GM12865 (cell line): ENCODE data around the gene PFAS.

Experiments
- DNase-seq: peaks from one replicate; pipeline ENCODE4 v3.0.0; 2010; ENCODE audit warnings: low read depth
- H3K4me3 ChIP-seq: 2 replicates; pipeline ENCODE4 v1.5.1; 2011; ENCODE audit warnings: mild to moderate bottlenecking, low read depth, low read length, control low read depth
- TF ChIP-seq, protein P1 (sequence below): IDR thresholded peaks from 2 replicates; pipeline ENCODE4 v1.5.1; 2011; ENCODE audit warnings: low read length, control low read depth, low read depth, inconsistent platforms; ENCODE audit not compliant: insufficient read depth; ENCODE audit errors: missing control alignments

Gene PFAS

GRCh38 chr17:8257801-8258200, 8.7 kb downstream of the PFAS start:
- no peak overlapping the region for H3K4me3 ChIP-seq
- TF ChIP-seq, protein P1, sequence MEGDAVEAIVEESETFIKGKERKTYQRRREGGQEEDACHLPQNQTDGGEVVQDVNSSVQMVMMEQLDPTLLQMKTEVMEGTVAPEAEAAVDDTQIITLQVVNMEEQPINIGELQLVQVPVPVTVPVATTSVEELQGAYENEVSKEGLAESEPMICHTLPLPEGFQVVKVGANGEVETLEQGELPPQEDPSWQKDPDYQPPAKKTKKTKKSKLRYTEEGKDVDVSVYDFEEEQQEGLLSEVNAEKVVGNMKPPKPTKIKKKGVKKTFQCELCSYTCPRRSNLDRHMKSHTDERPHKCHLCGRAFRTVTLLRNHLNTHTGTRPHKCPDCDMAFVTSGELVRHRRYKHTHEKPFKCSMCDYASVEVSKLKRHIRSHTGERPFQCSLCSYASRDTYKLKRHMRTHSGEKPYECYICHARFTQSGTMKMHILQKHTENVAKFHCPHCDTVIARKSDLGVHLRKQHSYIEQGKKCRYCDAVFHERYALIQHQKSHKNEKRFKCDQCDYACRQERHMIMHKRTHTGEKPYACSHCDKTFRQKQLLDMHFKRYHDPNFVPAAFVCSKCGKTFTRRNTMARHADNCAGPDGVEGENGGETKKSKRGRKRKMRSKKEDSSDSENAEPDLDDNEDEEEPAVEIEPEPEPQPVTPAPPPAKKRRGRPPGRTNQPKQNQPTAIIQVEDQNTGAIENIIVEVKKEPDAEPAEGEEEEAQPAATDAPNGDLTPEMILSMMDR: no peak
- DNase-seq: no peak

GRCh38 chr17:8264320-8264719, 15.2 kb downstream of the PFAS start:
- H3K4me3 ChIP-seq: no peak overlapping the region
- TF ChIP-seq, protein P1: no peak
- DNase-seq: no peak

DNA sequence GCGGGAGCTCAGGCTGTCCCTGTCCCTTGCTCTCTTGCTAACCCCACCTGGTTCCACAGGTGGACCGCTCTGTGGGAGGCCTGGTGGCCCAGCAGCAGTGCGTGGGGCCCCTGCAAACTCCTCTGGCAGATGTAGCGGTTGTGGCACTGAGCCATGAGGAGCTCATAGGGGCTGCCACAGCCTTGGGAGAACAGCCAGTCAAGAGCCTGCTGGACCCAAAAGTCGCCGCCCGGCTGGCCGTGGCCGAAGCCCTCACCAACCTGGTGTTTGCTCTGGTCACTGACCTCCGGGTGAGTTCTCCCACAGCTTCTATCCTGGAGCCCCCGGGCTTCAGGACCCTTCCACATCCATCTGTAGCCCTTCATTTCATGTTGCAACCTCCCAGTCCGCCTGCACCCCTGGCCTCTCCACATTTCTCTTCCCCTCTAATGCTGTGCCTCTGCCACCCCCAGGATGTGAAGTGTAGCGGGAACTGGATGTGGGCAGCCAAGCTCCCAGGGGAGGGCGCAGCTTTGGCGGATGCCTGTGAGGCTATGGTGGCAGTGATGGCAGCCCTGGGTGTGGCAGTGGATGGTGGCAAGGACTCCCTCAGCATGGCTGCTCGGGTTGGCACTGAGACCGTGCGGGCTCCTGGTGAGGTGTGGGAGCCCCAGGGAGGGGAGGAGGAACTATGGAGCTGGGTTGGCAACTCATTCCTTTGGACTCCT, 15.9 kb downstream of the PFAS start:
- DNase-seq: no peak
- TF ChIP-seq, protein P1: no peak
- H3K4me3 ChIP-seq: no peak overlapping the region

DNA sequence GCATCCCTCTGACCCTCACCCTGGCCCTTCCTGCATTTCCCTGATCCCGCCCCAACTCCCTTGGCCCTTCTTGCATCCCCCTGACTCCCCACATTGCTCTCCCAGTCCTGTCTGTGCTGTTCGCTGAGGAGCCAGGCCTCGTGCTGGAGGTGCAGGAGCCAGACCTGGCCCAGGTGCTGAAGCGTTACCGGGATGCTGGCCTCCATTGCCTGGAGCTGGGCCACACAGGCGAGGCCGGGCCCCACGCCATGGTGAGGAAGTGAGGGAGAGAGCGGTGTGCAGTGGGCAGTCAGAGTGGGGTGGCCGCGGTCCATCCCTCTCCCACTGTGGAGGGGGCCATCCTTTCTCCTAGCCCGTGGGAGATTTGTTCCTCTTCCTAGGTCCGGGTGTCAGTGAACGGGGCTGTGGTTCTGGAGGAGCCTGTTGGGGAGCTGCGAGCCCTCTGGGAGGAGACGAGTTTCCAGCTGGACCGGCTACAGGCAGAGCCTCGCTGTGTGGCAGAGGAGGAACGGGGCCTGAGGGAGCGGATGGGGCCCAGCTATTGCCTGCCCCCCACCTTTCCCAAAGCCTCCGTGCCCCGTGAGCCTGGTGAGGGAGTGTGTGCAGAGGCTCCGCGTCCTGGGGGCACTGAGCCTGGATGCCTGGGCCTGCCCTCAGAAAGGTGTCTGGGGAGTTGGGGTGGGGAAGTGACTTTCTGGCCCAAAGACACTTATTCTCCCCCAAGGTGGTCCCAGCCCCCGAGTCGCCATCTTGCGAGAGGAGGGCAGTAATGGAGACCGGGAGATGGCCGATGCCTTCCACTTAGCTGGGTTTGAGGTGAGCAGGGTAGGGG, 17.8 kb downstream of the PFAS start:
- no peak for DNase-seq
- H3K4me3 ChIP-seq: no peak overlapping the region
- TF ChIP-seq, protein P1: no peak

GRCh38 chr17:8267480-8268147, 18.5 kb downstream of the PFAS start:
- DNase-seq: no peak
- no peak overlapping the region for H3K4me3 ChIP-seq
- TF ChIP-seq, protein P1: no peak

DNA sequence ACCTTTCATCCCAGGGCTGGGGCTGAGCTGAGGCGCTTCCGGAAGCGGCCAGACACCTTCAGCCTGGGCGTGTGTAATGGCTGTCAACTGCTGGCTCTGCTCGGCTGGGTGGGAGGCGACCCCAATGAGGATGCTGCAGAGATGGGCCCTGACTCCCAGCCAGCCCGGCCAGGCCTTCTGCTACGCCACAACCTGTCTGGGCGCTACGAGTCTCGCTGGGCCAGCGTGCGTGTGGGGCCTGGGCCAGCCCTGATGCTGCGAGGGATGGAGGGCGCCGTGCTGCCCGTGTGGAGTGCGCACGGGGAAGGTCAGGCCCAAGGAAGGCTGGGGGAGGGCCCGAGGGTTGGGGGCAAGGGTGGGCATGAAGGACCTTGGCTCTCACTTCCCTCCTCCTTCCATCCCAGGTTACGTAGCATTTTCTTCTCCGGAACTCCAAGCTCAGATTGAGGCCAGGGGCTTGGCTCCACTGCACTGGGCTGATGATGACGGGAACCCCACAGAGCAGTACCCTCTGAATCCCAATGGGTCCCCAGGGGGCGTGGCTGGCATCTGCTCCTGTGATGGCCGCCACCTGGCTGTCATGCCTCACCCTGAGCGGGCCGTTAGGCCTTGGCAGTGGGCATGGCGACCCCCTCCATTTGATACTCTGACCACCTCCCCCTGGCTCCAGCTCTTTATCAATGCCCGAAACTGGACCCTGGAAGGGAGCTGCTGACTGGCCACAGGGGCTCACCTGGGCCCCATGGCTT, 19.6 kb downstream of the PFAS start:
- DNase-seq: no peak
- no peak overlapping the region for H3K4me3 ChIP-seq
- TF ChIP-seq, protein P1: no peak
